ENCODE results near the gene CMPK1.

Gene CMPK1

GRCh38 chr1:47389731-47390130 is 56.1 kb downstream of the CMPK1 start:
- DNase-seq (ENCODE audit: low read depth), result no peak
- TF ChIP-seq, protein P1, sequence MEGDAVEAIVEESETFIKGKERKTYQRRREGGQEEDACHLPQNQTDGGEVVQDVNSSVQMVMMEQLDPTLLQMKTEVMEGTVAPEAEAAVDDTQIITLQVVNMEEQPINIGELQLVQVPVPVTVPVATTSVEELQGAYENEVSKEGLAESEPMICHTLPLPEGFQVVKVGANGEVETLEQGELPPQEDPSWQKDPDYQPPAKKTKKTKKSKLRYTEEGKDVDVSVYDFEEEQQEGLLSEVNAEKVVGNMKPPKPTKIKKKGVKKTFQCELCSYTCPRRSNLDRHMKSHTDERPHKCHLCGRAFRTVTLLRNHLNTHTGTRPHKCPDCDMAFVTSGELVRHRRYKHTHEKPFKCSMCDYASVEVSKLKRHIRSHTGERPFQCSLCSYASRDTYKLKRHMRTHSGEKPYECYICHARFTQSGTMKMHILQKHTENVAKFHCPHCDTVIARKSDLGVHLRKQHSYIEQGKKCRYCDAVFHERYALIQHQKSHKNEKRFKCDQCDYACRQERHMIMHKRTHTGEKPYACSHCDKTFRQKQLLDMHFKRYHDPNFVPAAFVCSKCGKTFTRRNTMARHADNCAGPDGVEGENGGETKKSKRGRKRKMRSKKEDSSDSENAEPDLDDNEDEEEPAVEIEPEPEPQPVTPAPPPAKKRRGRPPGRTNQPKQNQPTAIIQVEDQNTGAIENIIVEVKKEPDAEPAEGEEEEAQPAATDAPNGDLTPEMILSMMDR (IDR thresholded peaks at IDR 0.05; ENCODE audit: low read depth, low read length, missing control alignments), result no peak
- no peak overlapping the region for H3K4me3 ChIP-seq (ENCODE audit: low read depth, low read length)

- no peak overlapping the region for H3K4me3 ChIP-seq (ENCODE audit: low read depth, low read length)
- TF ChIP-seq, protein P1 (IDR thresholded peaks at IDR 0.05; ENCODE audit: low read depth, low read length, missing control alignments), result no peak
- no peak for DNase-seq (ENCODE audit: low read depth)
Observed at GRCh38 chr1:47390843-47391242, 57.3 kb downstream of the CMPK1 start.

DNA sequence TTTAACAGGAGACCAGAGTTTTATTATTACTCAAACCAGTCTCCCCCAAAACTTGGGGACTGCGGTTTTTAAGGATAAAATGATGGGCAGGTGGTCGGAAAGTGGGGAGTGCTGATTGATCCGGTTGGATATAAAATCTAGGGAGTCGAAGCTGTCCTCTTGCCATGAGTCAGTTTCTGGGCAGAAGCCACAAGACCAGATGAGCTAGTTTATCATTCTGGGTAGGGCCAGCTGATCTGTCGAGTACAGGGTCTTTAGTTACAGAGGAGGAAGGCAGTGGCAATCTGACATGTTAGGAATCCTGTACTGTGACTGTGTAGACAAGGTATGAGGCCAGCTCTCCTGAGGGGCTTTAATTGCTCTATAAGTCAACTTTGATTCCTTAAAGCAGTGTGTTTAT is 59.6 kb downstream of the CMPK1 start:
- TF ChIP-seq, protein P1 (IDR thresholded peaks at IDR 0.05; ENCODE audit: low read depth, low read length, missing control alignments), result no peak
- H3K4me3 ChIP-seq (ENCODE audit: low read depth, low read length), result no peak overlapping the region
- no peak for DNase-seq (ENCODE audit: low read depth)

DNA sequence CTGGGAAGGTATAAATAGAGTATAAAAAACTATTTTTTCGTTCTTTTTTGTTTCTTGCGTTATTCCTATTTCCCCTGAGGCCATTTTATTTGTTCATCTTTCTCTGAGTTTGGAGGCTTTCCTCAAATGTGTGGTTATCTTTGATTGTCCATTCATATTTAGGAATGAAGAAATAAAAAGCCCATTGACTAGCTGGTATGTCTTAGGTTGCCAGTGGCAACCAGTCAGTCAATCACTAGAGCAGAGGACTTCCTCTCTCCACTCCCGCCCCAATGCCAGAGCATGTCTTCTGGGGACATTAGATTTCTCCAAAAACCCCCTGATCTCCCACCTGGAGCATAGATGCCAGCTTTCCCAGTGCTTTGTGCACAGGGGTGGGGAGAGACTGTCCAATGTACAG is 61.8 kb downstream of the CMPK1 start:
- no peak for DNase-seq (ENCODE audit: low read depth)
- TF ChIP-seq, protein P1 (IDR thresholded peaks at IDR 0.05; ENCODE audit: low read depth, low read length, missing control alignments), result no peak

DNA sequence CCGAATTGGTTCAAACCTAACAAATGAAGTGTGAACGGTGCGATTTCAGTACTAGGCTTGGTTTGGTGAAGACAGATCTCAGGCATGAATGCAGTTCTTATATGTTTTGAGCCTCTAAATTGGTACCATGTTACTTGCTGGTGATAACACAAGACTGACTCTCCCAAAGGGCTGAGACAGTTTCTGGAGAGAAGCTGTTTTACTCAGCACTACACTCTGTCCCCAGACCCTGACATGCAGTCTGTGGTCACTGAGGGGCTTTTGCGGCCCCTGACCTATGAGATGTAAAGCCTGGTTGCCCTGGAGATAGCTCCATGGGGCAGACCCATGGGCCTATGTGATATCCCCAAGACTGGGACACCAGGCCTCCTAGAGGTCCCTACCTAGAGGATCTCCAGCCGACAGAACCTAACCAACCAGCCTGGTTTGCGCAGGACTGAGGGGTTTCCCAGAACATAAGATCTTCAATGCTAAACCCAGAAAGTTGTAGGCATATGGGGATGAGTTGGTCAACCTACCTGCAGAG is 63.1 kb downstream of the CMPK1 start:
- TF ChIP-seq, protein P1 (IDR thresholded peaks at IDR 0.05; ENCODE audit: low read depth, low read length, missing control alignments), result no peak
- DNase-seq (ENCODE audit: low read depth), result no peak
- H3K4me3 ChIP-seq (ENCODE audit: low read depth, low read length), result no peak overlapping the region

More for the DNA sequence above, 61.8 kb downstream of the CMPK1 start:
- H3K4me3 ChIP-seq (ENCODE audit: low read depth, low read length), result no peak overlapping the region

DNA sequence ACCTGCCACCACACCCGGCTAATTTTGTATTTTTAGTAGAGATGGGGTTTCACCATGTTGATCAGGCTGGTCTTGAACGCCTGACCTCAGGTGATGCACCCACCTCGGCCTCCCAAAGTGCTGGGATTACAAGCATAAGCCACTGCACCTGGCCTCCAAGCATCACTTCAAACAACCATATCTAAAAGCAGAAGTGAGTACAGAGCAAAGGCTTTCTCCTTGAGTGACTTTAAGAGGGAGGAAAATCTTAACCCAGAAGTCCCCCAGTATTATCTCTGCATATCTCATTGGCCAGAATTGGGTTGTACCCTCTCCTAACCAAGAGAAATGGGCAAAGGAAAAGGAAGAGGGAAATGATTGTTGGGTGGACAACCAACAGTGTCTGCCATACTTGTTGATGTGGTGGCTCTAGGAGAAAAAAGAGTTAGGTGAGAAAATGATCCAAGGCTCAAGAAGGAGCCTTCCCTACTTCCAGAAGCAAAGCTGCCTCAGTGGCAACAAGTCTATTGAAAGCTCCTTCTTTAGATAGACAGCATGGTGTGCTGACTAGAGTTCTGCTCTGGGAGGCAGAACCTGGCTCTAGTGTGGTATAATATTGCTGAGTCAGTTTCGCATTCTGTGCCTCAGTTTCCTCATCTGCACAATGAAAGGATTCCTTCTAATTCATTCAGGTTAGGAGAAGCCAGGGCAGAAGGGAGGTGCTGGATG is 65.7 kb downstream of the CMPK1 start:
- TF ChIP-seq, protein P1 (IDR thresholded peaks at IDR 0.05; ENCODE audit: low read depth, low read length, missing control alignments), result no peak
- DNase-seq (ENCODE audit: low read depth), result no peak
- no peak overlapping the region for H3K4me3 ChIP-seq (ENCODE audit: low read depth, low read length)

DNA sequence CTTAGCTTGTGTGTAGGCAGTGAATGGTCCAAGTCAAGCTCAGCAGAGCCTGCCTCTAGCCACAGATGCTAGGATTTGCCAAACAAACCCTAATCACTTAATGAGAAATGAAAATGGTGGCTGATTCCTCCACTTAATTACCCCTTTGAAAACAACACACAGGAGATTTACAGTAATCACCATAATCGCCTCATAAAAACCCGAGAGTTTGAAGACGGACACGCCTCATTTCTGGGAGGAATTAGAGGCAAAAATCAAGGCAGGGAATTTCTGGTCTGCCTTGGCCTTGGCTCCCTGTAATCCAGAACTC is 66.2 kb downstream of the CMPK1 start:
- TF ChIP-seq, protein P1 (IDR thresholded peaks at IDR 0.05; ENCODE audit: low read depth, low read length, missing control alignments), result no peak
- H3K4me3 ChIP-seq (ENCODE audit: low read depth, low read length), result no peak overlapping the region
- DNase-seq (ENCODE audit: low read depth), result no peak

All from GM12864 (cell line).